HuH-7 (cell line): Measurements from ENCODE around the gene SUSD2.
"Not testable (repeated sequence)": the region's sequence is repeated elsewhere in the genome, so short reads cannot be mapped to it uniquely, and the experiment has no call there.

Source experiments
- DNase-seq: peaks from one replicate; pipeline ENCODE4 v3.0.0; 2011; ENCODE audit warnings: low spot score

SUSD2 gene, protein sequence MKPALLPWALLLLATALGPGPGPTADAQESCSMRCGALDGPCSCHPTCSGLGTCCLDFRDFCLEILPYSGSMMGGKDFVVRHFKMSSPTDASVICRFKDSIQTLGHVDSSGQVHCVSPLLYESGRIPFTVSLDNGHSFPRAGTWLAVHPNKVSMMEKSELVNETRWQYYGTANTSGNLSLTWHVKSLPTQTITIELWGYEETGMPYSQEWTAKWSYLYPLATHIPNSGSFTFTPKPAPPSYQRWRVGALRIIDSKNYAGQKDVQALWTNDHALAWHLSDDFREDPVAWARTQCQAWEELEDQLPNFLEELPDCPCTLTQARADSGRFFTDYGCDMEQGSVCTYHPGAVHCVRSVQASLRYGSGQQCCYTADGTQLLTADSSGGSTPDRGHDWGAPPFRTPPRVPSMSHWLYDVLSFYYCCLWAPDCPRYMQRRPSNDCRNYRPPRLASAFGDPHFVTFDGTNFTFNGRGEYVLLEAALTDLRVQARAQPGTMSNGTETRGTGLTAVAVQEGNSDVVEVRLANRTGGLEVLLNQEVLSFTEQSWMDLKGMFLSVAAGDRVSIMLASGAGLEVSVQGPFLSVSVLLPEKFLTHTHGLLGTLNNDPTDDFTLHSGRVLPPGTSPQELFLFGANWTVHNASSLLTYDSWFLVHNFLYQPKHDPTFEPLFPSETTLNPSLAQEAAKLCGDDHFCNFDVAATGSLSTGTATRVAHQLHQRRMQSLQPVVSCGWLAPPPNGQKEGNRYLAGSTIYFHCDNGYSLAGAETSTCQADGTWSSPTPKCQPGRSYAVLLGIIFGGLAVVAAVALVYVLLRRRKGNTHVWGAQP

DNA sequence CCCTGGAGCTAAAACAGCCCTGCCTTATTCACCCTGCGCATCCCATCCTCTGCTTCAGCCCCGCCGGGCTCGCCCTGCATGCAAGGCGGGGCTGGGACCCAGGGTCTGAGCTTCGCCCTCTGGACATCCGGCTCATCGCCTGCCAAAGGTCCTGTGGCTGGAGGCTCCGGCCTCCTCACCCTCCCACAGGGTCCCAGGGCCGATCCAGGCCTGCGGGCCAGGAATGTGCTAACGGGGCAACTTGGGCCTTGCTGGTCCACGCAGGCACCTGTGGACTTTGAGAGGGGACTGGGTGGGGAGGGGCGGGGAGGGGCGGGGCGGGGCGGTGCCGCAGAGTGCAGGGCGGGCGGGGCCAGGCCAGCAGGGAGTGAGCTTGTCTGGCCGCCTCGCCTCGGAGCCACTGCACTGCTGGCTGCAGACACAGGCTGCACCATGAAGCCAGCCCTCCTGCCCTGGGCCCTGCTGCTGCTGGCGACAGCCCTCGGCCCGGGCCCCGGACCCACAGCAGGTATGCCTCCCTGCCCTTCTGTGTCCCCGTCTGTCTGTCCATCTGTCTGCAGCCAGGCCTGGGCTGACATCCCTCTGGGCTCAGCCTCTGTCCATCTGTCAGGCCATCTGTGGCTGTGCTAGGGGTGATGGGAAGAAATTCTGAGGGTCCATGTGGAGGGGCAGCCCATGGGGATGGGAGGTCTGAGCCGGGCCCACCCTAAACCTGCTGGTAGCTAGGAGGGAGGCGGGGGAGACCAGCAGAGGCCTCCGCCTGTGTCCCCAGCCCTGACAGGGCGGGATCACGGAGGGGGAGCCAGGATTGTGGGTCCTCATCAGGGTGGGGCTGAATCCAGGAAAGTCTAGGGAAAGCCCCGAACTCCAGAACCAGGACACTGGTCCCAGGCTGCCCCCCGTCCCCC lies at the start of gene SUSD2:
SUSD2 (plus strand) TSS at position 400 of the 908 bp plus-strand sequence; CDS start at position 433, 33 bp downstream.
- peak; percentile 77 for DNase-seq

DNA sequence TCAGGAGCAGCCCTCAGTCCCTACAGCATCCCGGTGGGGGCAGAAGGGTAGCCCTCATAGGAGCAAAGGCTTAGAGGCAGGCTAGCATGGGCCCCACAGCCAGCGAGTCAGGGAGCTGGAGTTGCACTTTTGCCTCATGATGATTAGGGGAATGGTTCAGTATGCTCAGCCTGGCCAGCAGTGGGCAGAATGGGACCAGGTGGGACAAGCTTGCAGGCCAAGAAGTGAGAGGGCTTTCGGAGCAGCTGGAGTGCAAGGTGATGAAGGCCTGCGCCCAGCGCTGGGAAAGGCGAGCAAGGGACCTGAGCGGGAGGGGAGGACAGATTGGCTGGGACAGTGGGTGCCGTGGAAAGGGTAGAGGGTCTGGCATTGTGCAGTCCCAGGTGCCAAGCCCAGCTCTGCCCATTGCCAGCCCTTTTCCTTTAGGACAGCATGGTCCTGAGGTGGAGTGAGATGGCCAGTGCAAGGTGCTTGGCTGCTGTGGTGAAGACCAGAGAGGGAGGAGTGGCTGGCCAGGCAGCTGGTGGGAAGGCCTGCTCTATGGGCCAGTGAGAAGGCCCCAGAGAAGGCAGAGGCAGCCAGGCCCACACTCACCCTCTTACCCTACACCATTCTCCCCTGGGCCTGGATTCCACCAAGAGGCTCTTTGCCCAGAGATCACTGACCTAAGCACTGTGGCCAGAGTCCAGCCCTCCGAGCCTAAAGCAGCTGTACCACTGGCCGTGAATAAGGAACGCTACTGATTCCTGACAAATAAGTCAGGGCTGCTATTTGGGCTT lies 47.9 kb upstream of the SUSD2 start:
- DNase-seq: no peak

DNA sequence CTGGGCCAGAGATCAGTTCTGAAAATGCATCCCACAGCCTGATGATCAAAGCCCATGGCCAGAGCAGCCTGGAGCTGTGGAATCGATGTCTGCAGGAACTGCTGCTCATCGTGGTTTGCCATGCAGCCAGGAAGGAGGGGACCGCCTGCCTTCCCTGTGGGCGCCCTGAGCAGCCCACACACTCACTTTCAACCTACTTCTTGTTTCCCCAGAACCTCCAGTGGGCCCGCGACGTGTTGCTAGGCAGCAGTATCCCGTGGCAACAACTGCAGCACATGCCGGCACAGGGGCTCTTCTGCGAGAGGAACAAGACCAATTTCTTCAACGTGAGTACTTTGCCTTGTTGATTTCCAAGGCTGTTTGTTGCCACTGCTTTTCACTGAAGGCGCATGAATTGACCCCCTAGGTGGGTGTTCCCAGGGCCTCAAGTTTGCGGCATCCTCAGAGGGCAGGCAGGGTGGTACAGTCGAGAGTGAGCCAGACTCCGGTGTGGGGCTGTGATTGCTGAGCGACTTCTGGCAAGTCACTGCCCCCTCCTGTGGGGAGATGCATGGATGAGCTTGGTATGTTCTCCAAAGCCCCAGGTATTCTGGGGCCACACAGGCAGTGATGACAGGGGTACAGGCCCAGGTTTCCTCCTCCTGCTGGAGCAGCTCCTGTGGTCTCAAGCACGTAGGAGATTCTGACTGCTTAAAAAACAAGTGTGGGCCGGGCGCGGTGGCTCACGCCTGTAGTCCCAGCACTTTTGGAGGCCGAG lies 47.0 kb upstream of the SUSD2 start:
- no peak for DNase-seq

DNA sequence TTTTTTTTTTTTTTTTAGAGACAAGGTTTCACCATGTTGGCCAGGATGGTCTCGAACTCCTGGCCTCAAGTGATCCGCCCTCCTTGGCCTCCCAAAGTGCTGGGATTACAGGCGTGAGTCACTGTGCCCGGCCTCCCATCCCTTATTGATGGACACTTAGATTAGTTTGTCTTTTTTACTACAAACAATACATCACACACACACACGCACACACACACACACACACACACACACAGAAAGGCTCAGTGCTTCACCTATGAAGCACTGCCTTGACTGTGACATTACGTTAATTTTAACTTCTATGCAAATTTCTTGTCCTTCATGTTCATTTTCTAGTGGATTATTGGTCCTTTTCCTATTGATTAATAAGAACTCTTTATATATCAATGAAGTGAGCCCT lies 44.8 kb upstream of the SUSD2 start:
- DNase-seq: not testable (repeated sequence)

DNA sequence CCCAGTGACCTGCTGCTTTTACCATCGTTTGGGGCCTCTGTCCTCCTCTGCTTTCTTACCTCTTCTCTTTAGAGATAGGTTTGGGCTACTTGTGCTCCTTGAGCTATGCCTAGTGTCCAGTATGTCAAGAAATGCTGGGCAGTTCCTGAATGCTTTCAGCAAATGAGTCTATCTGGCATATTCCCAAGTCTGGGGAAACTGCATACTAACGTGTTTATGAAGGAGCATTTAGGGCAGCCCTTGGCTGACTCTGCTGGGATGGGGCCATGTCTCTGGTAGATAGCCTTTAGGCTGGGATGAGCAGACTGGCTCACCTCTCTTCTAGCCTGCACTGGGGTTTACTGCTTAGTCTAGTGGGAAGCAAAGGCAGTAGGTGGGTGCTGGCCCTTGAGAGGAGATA lies 43.7 kb upstream of the SUSD2 start:
- no peak for DNase-seq

DNA sequence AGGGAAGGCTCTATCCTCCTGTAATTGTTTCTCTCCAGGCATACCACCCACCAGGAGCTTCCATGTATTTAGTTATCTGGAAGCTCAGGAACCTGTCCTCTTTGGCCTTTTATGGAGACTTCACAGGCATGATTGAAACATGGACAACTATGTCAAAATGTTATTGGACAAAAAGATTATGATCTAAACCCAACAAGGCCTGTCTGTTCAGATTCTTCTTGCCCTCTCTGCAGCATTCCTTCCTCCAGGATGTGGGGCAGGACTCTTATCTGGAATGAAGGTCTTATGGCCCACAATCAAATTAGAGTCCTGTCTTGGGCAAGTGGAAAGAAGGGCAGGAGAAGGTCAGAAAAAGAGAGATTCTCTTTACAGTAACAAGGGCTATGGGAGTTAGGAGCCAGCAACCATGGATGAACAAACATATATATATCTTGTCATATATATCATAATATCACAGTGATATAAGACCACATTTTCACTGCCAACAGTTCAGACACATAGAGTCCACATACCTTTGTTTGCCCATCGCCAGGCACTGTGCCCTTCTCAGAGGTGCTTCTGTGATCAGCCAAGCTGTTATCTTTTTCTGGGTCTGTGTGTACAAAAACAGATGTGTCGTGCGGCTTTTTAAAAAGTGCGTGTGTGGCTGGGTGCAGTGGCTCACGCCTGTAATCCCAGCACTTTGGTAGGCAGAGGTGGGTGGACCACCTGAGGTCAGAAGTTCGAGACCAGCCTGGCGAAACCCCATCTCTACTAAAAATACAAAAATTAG lies 42.5 kb upstream of the SUSD2 start:
- no peak for DNase-seq

DNA sequence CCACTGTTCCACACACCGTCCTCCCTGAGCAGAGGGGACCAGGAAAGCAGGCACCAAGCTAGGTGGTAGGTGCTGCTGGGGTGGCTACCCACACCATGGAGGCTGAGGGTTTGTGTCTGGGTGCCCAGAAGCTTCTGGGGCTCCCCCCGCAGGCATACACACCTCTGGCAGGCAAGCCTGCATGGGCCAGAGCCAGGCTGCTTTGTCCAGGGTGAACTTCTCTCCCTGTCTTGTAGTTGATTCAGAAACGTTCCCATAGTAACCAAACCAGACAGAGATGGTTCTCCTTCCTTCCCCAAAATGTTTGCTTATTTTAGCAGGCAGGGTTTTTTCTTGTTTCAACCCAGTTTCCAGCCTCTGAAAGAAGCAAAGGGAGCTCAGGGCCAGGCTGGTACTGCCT lies 40.9 kb upstream of the SUSD2 start:
- DNase-seq: no peak

DNA sequence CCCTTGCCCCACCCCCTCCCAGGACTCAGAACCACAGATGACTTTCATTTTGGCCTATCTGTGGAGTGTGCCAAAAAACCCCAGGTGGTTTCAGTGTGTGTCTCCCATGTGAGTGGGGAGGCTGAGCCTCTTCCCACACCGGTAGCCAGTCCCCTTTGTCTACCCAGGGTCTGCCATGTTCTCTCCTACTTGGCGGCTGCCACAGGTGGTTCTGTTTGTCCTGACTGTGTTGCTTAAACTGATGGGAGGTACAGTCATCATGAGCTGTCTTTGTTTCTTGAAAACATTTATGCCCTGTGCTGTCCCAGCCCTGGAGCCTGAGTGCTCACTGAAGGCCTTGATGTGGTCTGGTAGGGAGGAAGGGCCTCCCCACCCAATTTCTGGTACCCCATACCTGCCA lies 39.7 kb upstream of the SUSD2 start:
- no peak for DNase-seq

DNA sequence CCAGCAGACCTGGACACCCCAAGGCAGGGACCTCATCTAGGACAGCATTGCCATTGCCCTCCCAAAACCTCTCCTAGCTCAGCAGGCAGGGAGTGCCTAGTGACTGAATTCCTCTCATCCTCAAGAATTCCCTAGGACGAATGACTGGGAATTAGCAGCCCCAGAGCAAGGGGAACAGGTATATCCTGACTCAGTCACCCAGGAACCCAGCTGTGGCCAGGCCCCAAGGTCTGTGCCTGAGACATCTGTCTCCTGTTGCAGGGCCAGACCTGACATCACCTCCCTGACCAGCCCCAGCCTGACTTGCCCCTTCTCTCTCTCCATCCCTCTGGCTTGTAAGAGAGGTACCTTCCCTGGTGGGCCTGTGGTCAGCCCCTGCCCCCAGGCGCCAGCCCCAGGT lies 39.0 kb upstream of the SUSD2 start:
- DNase-seq: no peak

DNA sequence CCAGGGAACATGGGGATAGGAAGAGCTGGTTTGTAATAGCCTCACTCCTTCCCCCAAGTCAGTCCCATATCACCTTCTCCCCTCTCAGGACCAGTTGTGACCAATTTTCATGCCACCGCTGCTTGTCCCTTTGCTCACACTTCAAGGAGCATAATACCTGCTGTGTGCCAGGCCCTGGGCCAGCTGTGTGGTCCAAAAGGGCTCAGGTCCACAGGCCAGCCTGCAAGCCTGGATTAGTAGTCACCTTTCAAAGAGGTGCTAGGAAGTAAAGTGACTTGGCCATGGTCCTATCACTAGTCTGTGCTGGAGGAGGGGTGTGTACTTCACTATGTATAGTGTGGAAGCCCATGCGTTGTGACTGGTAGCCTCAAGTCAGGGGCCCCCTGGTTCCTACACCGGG lies 38.5 kb upstream of the SUSD2 start:
- no peak for DNase-seq

DNA sequence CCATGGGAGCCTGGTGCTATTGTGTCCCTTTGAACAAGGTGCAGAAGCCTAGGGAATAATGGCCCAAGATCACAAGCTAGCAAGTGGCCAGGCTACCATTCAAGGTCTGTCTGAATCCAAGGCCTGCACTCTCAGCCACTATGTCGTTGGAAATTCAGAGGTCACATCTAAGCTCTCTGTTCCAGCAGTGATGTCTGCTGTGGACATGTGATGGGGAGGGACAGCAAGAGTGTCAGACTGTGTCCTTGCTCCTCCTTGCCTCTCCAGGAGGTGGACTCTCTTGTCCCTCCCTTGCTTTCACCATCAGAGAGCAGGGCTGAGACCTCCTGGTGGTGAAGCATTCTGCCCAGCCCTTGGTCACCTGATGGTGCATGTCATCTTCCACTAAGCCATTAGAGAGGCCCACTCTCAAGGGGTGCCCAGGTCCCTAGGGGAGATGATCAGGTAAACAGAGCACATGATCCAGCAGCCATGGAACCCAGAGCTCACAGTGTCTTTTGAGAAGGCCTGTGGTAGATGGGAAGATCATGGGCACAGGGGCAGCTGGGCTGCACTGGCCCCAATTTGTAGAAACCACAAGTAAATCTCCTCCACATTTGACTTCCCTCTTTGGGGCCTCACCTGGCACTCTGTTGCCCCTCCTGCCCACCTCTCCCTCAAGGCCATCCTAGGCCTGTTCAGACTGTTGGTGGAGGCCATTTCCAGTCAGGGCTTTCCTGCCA lies 37.1 kb upstream of the SUSD2 start:
- DNase-seq: no peak

DNA sequence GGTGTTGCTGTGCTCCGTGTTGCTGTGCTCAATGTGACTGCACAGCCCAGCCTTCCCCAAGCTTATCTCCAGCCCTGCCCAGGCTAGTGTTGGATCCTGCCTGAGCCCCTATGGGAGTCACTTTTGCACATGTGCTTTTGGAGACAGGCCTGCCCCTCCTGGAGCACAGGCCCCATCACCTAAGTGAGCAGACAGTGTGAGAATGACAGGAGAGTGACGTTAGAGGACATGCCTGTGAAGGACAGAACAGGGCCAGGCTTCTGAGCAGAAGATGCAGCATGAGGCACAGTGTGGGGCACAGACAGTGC lies 36.6 kb upstream of the SUSD2 start:
- DNase-seq: no peak

DNA sequence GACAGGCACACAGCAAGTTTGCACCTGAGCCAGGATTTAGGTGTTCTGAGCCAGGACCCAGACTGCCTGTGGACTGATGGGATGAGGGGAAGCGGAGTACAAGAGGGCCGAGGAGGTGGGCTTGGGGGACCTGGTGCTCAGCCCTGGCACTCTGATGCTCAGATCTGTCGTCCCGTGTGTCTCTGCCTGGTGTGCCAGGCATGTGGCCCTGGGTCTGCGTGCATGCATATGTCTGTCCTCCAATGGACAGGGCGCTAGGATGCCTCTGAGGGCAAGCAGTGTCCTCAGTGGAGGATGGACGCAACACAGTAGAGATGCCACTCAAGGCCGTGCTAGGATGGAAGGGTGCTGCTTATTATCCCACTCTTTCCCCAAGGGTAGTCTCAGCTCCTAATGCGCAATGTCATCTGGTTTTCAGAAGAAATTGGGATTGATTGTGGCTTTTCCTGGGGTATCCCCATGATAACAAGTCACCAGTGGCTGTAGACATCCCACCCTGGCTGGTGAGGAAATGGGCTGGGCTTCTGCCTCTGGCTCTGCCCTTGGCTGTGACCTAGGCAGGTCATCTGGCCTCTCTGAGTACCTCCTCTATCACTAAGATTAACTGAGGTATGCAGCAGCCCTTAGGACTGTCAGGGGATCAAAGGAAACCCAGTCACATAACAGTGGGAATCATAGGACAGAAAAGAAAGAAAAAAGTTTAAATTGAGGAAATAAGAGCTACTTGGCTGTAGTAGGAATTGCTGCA lies 35.7 kb upstream of the SUSD2 start:
- DNase-seq: peak; percentile 32

DNA sequence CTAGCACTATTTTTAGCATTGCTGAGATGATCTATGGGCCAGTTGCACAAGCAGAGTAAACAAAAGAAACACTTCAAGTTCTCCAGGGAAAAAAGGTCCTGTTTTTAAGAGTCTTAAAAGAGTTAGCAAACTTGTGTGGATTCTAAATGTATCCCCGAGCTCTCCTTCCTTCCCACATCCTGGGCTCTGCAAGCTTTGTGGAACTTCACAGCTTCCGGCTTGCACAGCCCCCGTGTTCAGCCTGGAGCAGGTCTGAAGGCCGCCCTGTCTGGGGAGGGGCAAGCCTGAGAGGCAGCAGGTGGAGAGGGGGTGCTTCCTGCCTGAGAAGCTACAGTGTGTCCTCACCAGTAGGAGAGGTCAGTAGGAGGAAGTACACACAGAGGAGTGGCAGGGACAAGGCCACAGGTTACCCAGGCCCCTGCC lies 35.1 kb upstream of the SUSD2 start:
- DNase-seq: peak; percentile 77

DNA sequence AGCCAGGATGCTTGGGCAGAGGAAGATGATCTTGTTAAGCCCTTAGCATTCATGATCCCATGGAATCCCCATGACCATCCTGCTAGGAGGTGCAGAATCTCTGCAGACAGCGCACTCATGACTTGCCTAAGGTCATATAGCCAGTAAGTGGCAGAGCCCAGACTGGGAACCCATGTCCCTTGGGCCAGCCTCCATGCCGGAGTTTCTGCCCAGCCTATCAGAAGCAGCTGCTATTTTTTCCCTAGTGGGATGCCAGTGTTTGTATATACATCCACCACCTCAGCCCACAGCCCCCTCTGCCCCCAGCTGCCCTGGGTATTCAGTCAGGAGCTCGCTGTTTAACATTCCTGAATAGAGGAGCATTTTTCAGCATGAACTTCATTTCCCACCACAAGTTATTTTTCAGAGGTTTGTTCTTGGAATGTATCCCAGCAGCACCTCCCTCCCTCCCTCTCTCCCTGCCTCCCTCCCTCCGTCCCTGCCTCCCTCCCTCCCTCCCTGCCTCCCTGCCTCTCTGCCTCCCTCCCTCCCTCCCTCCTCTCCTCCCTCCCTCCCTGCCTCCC lies 34.4 kb upstream of the SUSD2 start:
- DNase-seq: no peak

DNA sequence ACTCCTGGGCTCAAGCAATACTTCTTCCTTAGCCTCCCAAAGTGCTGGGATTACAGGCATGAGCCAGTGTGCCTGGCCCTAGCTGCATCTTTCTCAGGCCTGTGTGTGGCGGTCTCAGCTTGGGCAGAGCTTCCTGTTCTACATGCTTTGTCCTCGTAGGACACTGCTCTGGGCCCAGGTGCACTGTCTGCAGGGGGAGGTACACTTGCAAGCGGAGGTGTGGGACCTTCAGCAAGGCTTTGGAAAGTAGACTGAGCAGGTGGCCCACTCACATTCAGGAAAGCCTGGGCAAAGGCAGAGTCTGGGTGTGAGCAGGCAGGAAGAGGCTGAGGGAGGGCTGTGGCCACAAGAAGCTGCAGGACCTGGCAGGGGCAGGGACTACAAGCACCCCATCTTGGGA lies 33.6 kb upstream of the SUSD2 start:
- DNase-seq: no peak

DNA sequence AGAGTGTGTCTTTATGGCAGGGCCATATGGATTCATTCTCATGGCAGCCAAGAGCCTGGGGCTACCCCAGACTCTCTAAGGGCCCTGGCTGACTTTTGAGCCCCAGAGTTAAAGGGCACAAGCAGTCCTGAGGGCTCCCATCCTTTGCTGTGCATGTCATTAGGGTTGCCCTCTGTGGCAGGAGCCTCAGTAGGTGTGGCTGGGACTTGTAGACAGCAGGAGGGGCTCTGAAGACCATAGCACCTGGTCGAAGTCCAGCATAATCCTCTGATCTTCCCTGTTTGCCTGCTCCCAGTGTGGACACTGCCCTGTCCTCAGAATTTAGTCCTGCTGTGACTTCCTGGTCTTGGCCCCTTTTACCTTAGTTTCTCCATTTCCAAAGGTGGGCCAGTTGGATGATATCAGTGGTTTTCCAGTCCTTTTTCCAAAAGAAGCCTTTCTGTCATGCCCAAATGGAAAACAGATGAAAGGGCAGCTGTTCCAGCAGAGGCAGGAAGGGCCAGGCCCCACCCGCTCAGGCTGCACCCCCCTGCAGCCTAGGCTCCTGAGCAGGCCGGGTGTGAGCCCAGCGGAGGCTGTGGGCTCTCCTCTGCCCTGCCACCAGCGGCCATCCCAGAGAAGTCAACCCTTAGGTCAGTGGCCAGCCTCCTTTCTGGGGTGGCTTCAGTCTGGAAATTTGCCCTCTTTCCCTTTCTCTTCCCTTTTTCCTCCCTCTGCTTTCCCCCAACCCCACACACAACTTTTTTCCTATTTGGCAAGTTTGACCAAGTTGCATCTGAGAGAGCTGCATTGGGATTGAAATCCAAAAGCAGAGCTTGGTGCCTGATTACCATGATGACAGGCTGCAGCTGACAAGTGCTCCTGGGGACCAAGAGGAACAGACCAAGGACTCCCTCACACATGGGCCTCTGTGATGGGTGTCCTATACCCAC lies 32.8 kb upstream of the SUSD2 start:
- DNase-seq: no peak
